Measurements from ENCODE around the gene JOSD1. TPM values are rescaled to one million over a fixed set of nuclear protein-coding genes. Genes with fewer than 3 reads are reported as not detected.

Gene JOSD1
- total RNA-seq, 1 donor from 2014 or later = 25.6 TPM

- no peak for ATAC-seq
Measured at GRCh38 chr22:38732251-38732815, 31.6 kb upstream of the JOSD1 start.

- ATAC-seq = no peak
Measured at GRCh38 chr22:38731703-38732161, 31.0 kb upstream of the JOSD1 start.

GRCh38 chr22:38730411-38730871 lies 29.7 kb upstream of the JOSD1 start:
- no peak for ATAC-seq

GRCh38 chr22:38729946-38730345 lies 29.2 kb upstream of the JOSD1 start:
- no peak for ATAC-seq

GRCh38 chr22:38728871-38729796 lies 28.4 kb upstream of the JOSD1 start:
- no peak for ATAC-seq

- ATAC-seq = no peak
Measured at GRCh38 chr22:38727530-38728451, 27.0 kb upstream of the JOSD1 start.

GRCh38 chr22:38727123-38727522 lies 26.4 kb upstream of the JOSD1 start:
- ATAC-seq = no peak

GRCh38 chr22:38725900-38726655 lies 25.3 kb upstream of the JOSD1 start:
- ATAC-seq = no peak

- ATAC-seq = peak; percentile 49
Measured at GRCh38 chr22:38724926-38725571, 24.3 kb upstream of the JOSD1 start.

GRCh38 chr22:38724176-38724575 lies 23.4 kb upstream of the JOSD1 start:
- ATAC-seq = no peak

GRCh38 chr22:38721551-38721950 lies 20.8 kb upstream of the JOSD1 start:
- no peak for ATAC-seq

- ATAC-seq = no peak
Measured at GRCh38 chr22:38720350-38720749, 19.6 kb upstream of the JOSD1 start.

GRCh38 chr22:38719196-38719595 lies 18.5 kb upstream of the JOSD1 start:
- no peak for ATAC-seq

- peak; percentile 92 for ATAC-seq
Measured at GRCh38 chr22:38718414-38718813, 17.7 kb upstream of the JOSD1 start.

GRCh38 chr22:38717244-38717643 lies 16.5 kb upstream of the JOSD1 start:
- ATAC-seq = no peak

- ATAC-seq = peak; percentile 19
Measured at GRCh38 chr22:38716826-38717225, 16.1 kb upstream of the JOSD1 start.

- no peak for ATAC-seq
Measured at GRCh38 chr22:38716271-38716670, 15.5 kb upstream of the JOSD1 start.

- no peak for ATAC-seq
Measured at GRCh38 chr22:38715852-38716251, 15.1 kb upstream of the JOSD1 start.

- no peak for ATAC-seq
Measured at GRCh38 chr22:38715176-38715764, 14.5 kb upstream of the JOSD1 start.

GRCh38 chr22:38713921-38714320 lies 13.2 kb upstream of the JOSD1 start:
- ATAC-seq = no peak

Data from esophagus mucosa (tissue), 1 donor.